PC-9 (cell line): ENCODE data around the gene GNAO1. TPM values are rescaled to one million over a fixed set of nuclear protein-coding genes. Genes with fewer than 3 reads are reported as not detected.

ENCODE experiments used
- BruUV-seq: library from RNA; stranded (reverse); fragments of 400-500 nt; replicated peaks from 2 replicates; lab custom pipeline; 2021; lab: Mats Ljungman, UMichigan
- CTCF ChIA-PET: fragments of 300-600 bp; sonication (Branson Sonifier 250); formaldehyde crosslinking; loops from one replicate; lab custom pipeline; 2022; ENCODE audit warnings: antibody characterized with exemption; lab: Charles Lee
- POLR2A ChIA-PET: fragments of 300-600 bp; sonication (Branson Sonifier 250); formaldehyde crosslinking; loops from one replicate; lab custom pipeline; 2022; ENCODE audit warnings: antibody characterized with exemption; ENCODE audit not compliant: unreplicated experiment; lab: Charles Lee
- DNase-seq, 2 experiments: peaks; one replicate each; pipeline versions ENCODE4 v3.0.0 to v3.0.0-alpha.2; 2015 to 2022; ENCODE audit warnings: mixed read lengths in 1 of 2
- H2AFZ ChIP-seq: fragments of 200-600 bp; sonication (generic); 2 replicates; pipeline ENCODE4 v1.8.1; 2017; ENCODE audit warnings: antibody characterized with exemption
- H3F3A ChIP-seq: fragments of 200-600 bp; sonication (generic); 2 replicates; pipeline ENCODE4 v1.8.1; 2017; ENCODE audit warnings: antibody characterized with exemption, mild to moderate bottlenecking, low read depth; ENCODE audit not compliant: insufficient read depth
- H3K27ac ChIP-seq: fragments of 200-600 bp; sonication (generic); 2 replicates; pipeline ENCODE4 v1.6.1; 2016; ENCODE audit warnings: mixed run types
- H3K27me3 ChIP-seq: fragments of 200-600 bp; sonication (generic); 2 replicates; pipeline ENCODE4 v1.6.1; 2016; ENCODE audit warnings: low read depth, mixed run types; ENCODE audit not compliant: insufficient read depth
- H3K36me3 ChIP-seq: fragments of 200-600 bp; sonication (generic); 2 replicates; pipeline ENCODE4 v1.6.1; 2016; ENCODE audit warnings: low read depth, mixed run types
- H3K4me1 ChIP-seq: fragments of 200-600 bp; sonication (generic); replicated peaks from 2 replicates; pipeline ENCODE4 v1.6.1; 2016; ENCODE audit warnings: mixed run types; ENCODE audit not compliant: insufficient read depth
- H3K4me2 ChIP-seq: fragments of 200-600 bp; sonication (generic); 2 replicates; pipeline ENCODE4 v1.6.1; 2017; ENCODE audit warnings: mixed run types
- H3K4me3 ChIP-seq: fragments of 200-600 bp; sonication (generic); 2 replicates; pipeline ENCODE4 v1.6.1; 2016; ENCODE audit warnings: mixed run types
- H3K79me2 ChIP-seq: fragments of 200-600 bp; sonication (generic); 2 replicates; pipeline ENCODE4 v1.6.1; 2017; ENCODE audit warnings: low read depth, mixed run types
- H3K9me2 ChIP-seq: fragments of 200-600 bp; sonication (generic); 2 replicates; pipeline ENCODE4 v1.8.1; 2017; ENCODE audit warnings: mild to moderate bottlenecking; ENCODE audit not compliant: insufficient read depth
- H3K9me3 ChIP-seq: fragments of 200-600 bp; sonication (generic); 2 replicates; pipeline ENCODE4 v1.8.1; 2016; ENCODE audit warnings: low read depth; ENCODE audit not compliant: insufficient read depth
- H4K20me1 ChIP-seq: fragments of 200-600 bp; sonication (generic); 2 replicates; pipeline ENCODE4 v1.8.1; 2017; ENCODE audit not compliant: insufficient read depth
- CTCF ChIP-seq: fragments of 200-600 bp; sonication (generic); conservative IDR thresholded peaks from 2 replicates; pipeline ENCODE4 v1.6.1; 2017; ENCODE audit warnings: mixed run types, antibody characterized with exemption, mild to moderate bottlenecking, moderate library complexity
- EZH2 ChIP-seq: fragments of 200-600 bp; sonication (generic); IDR thresholded peaks from 2 replicates; pipeline ENCODE4 v1.8.0; 2017; ENCODE audit warnings: antibody characterized with exemption, low read depth
- intact Hi-C: fragments of 100-400 bp; cut with micrococcal nuclease; formaldehyde crosslinking; loops from one replicate; pipeline ENCODE4 v1.10.0; 2022; ENCODE audit not compliant: unreplicated experiment
- total RNA-seq: library from RNA; stranded (reverse); gene quantifications from 2 replicates; pipeline ENCODE4 v1.2.3, GENCODE V29; 2021

GNAO1 gene
- total RNA-seq, 1 experiment from 2014 or later: 2.8 TPM

- peak overlapping the region; percentile 93; the same call in 1 of the 2 replicates for H3K4me3 ChIP-seq
- TF ChIP-seq EZH2: no peak
- no peak overlapping the region for H2AFZ ChIP-seq
- H3K36me3 ChIP-seq: no peaks in the 10 kb centered on the region
- H3K4me2 ChIP-seq: peak overlapping the region; percentile 84
- H4K20me1 ChIP-seq: no peaks in the 10 kb centered on the region
- peaks cover 6% of the 10 kb centered on the region; the same call in 1 of the 2 replicates for H3K79me2 ChIP-seq
- no peak for DNase-seq
- peaks cover 19% of the 10 kb centered on the region for H3K4me1 ChIP-seq
- H3F3A ChIP-seq: peaks cover 17% of the 10 kb centered on the region; the same call in 1 of the 2 replicates
- no peaks in the 10 kb centered on the region for H3K9me3 ChIP-seq
- H3K9me2 ChIP-seq: no peaks in the 10 kb centered on the region
- CTCF ChIA-PET: interaction anchor here (0.6 kb wide), 1 partner anchor 149 kb away, joined by 8 read pairs; no protein-coding TSS in a partner anchor
- BruUV-seq: no TSS peak
- H3K27ac ChIP-seq: no peak overlapping the region
- POLR2A ChIA-PET: no interaction called here
- peaks cover 6% of the 10 kb centered on the region; the same call in 1 of the 2 replicates for H3K27me3 ChIP-seq
- intact Hi-C loops: no loop called here
Observed at GRCh38 chr16:56192986-56193945, 2.0 kb downstream of the GNAO1 start.

- ChIA-PET CTCF (no interaction called here), POLR2A (no interaction called here)
- no peak for DNase-seq
- Histone ChIP-seq H3K4me3 (no peak overlapping the region), H2AFZ (no peak overlapping the region), H3K9me3 (no peaks in the 10 kb centered on the region), H3K4me2 (no peak overlapping the region), H3F3A (peaks cover 11% of the 10 kb centered on the region; the same call in 1 of the 2 replicates), H3K4me1 (peaks cover 19% of the 10 kb centered on the region), H3K27ac (no peak overlapping the region), H3K79me2 (peaks cover 6% of the 10 kb centered on the region; the same call in 1 of the 2 replicates), H3K9me2 (no peaks in the 10 kb centered on the region), H3K27me3 (peaks cover 6% of the 10 kb centered on the region; the same call in 1 of the 2 replicates), H4K20me1 (no peaks in the 10 kb centered on the region), H3K36me3 (no peaks in the 10 kb centered on the region)
- no TSS peak for BruUV-seq
- intact Hi-C loops: no loop called here
- TF ChIP-seq CTCF (no peak), EZH2 (no peak)
Observed at GRCh38 chr16:56193951-56194726, 2.9 kb downstream of the GNAO1 start.

GRCh38 chr16:56195151-56195550 is 3.9 kb downstream of the GNAO1 start:
- DNase-seq: peak; percentile 15 to 57
- ChIA-PET CTCF (no interaction called here), POLR2A (no interaction called here)
- Histone ChIP-seq H3K27ac (no peak overlapping the region), H3K4me1 (peaks cover 19% of the 10 kb centered on the region), H3K4me2 (no peak overlapping the region), H3K36me3 (no peaks in the 10 kb centered on the region), H3K27me3 (0 out of 2 replicates have a peak, but pooled peaks cover 5% of the 10 kb centered on the region), H3K79me2 (peaks cover 6% of the 10 kb centered on the region; the same call in 1 of the 2 replicates), H3K9me3 (no peaks in the 10 kb centered on the region), H3K9me2 (no peaks in the 10 kb centered on the region), H3K4me3 (no peak overlapping the region), H2AFZ (no peak overlapping the region), H3F3A (peaks cover 11% of the 10 kb centered on the region; the same call in 1 of the 2 replicates), H4K20me1 (no peaks in the 10 kb centered on the region)
- no peak for TF ChIP-seq EZH2
- no peak for TF ChIP-seq CTCF
- intact Hi-C loops: loop anchor here (5.0 kb wide), 1 partner anchor 107 kb away; no protein-coding TSS in a partner anchor
- BruUV-seq: no TSS peak
